HepG2 (cell line): Measurements from ENCODE around the gene CNR1. TPM values are rescaled to one million over a fixed set of nuclear protein-coding genes. Genes with fewer than 3 reads are reported as not detected.
A peak's percentile ranks its signal among the peaks of the same experiment; 100 is the strongest.

Source experiments
- ATAC-seq: fragments of 200-7000 bp; cut with Tn5 transposase; 3 replicates; pipeline ENCODE4 v1.9.1; 2020; ENCODE audit warnings: mild to moderate bottlenecking, moderate library complexity
- Bru-seq: library from RNA; stranded (reverse); fragments of 400-500 nt; gene quantifications from one replicate; lab custom pipeline; 2021; lab: Mats Ljungman, UMichigan
- BruChase-seq, 2 experiments: library from RNA; stranded (reverse); fragments of 400-500 nt; gene quantifications; one replicate each; lab custom pipeline; 2021; lab: Mats Ljungman, UMichigan
- BruUV-seq: library from RNA; stranded (reverse); fragments of 400-500 nt; replicated peaks from 2 replicates; lab custom pipeline; 2021; lab: Mats Ljungman, UMichigan
- CTCF ChIA-PET: fragments of 300-600 bp; formaldehyde crosslinking; extraction: SDS; loops from one replicate; lab custom pipeline; 2021; ENCODE audit warnings: low total read pairs, inconsistent platforms, low intra/inter-chr PET ratio; lab: Yijun Ruan, JAX
- POLR2A ChIA-PET: fragments of 350-600 bp; sonication (Branson Sonifier 250); formaldehyde crosslinking; loops from one replicate; lab custom pipeline; 2020; ENCODE audit warnings: antibody characterized with exemption, inconsistent platforms; lab: Yijun Ruan, JAX
- DNase-seq: peaks from one replicate; pipeline ENCODE4 v3.0.0-alpha.2; 2015; ENCODE audit warnings: low spot score
- FAIRE-seq: peaks from 3 replicates; lab custom pipeline; 2011; peaks lifted over from hg19 to GRCh38; lab: Jason Lieb, UNC
- H2AFZ ChIP-seq: one replicate; pipeline ENCODE4 v1.6.1; 2011; ENCODE audit warnings: low read length, inconsistent platforms
- H3K27ac ChIP-seq: fragments of 300-600 bp; 3 replicates; pipeline ENCODE4 v1.8.0; 2011; ENCODE audit warnings: mixed run types, mild to moderate bottlenecking, mixed read lengths, low read length, inconsistent platforms; ENCODE audit not compliant: insufficient read depth; ENCODE audit errors: extremely low read length
- H3K27me3 ChIP-seq, 2 experiments: fragments of 200-600 bp in 1 of 2; 2 replicates in 1 of 2; 3 replicates in 1 of 2; pipeline versions ENCODE4 v1.6.0 to v1.8.0; 2011; ENCODE audit warnings: low read length in 2 of 2, mild to moderate bottlenecking in 2 of 2, moderate library complexity in 2 of 2, inconsistent platforms in 1 of 2; ENCODE audit not compliant: insufficient read depth in 2 of 2, control insufficient read depth in 1 of 2
- H3K36me3 ChIP-seq, 2 experiments: fragments of 200-600 bp in 1 of 2; replicated peaks in 1 of 2; 2 replicates in 1 of 2; 3 replicates in 1 of 2; pipeline versions ENCODE4 v1.5.1 to v1.8.0; 2011; ENCODE audit warnings: low read length in 2 of 2, inconsistent platforms in 1 of 2; ENCODE audit not compliant: insufficient read depth in 2 of 2, control insufficient read depth in 1 of 2
- H3K4me1 ChIP-seq: 2 replicates; pipeline ENCODE4 v1.5.1; 2012; ENCODE audit warnings: low read length, inconsistent platforms; ENCODE audit not compliant: insufficient read depth
- H3K4me2 ChIP-seq: 2 replicates; pipeline ENCODE4 v1.6.0; 2011; ENCODE audit warnings: low read depth, low read length, inconsistent platforms
- H3K4me3 ChIP-seq, 3 experiments: fragments of 200-600 bp in 1 of 3; sonication (generic), shearing (Covaris generic) in 1 of 3; replicated peaks in 1 of 3; 2 replicates each; pipeline ENCODE4 v1.5.1; 2011 to 2016; ENCODE audit warnings: low read length in 3 of 3, inconsistent platforms in 2 of 3, low read depth in 2 of 3, mild to moderate bottlenecking in 2 of 3, control low read depth in 1 of 3, mixed read lengths in 1 of 3; ENCODE audit not compliant: insufficient read depth in 1 of 3
- H3K79me2 ChIP-seq: one replicate; pipeline ENCODE4 v1.6.1; 2011; ENCODE audit warnings: low read length, inconsistent platforms; ENCODE audit not compliant: insufficient read depth
- H3K9ac ChIP-seq: 2 replicates; pipeline ENCODE4 v1.6.0; 2011; ENCODE audit warnings: mild to moderate bottlenecking, low read depth, low read length, inconsistent platforms; ENCODE audit not compliant: insufficient read depth
- H3K9me3 ChIP-seq: 2 replicates; pipeline ENCODE4 v1.5.1; 2012; ENCODE audit warnings: mild to moderate bottlenecking, low read length
- H4K20me1 ChIP-seq: 2 replicates; pipeline ENCODE4 v1.6.0; 2011; ENCODE audit warnings: inconsistent platforms, mild to moderate bottlenecking, low read length, moderate library complexity; ENCODE audit not compliant: insufficient read depth
- HBP1 ChIP-seq: IDR thresholded peaks from 2 replicates; pipeline ENCODE4 v1.6.1; 2016; ENCODE audit warnings: low read depth, control low read depth
- RARG ChIP-seq: sonication (generic); formaldehyde crosslinking; IDR thresholded peaks from 2 replicates; pipeline ENCODE4 v1.4.0; 2020; ENCODE audit warnings: low read depth, mild to moderate bottlenecking, missing genetic modification reagents
- REPIN1 ChIP-seq: sonication (generic); formaldehyde crosslinking; IDR thresholded peaks from 2 replicates; pipeline ENCODE4 v1.8.0; 2022; ENCODE audit warnings: missing genetic modification reagents, low read depth, mild to moderate bottlenecking, borderline replicate concordance
- SAP130 ChIP-seq: IDR thresholded peaks from 2 replicates; pipeline ENCODE4 v1.6.1; 2016; ENCODE audit warnings: low read depth
- UBTF ChIP-seq: sonication (generic); formaldehyde crosslinking; IDR thresholded peaks from 2 replicates; pipeline ENCODE4 v1.4.0; 2020; ENCODE audit warnings: mild to moderate bottlenecking, missing genetic modification reagents
- ZNF687 ChIP-seq: sonication (generic); formaldehyde crosslinking; IDR thresholded peaks from 2 replicates; pipeline ENCODE4 v1.5.1; 2020; ENCODE audit warnings: mild to moderate bottlenecking, missing genetic modification reagents, moderate library complexity
- ZNF768 ChIP-seq: sonication (generic); formaldehyde crosslinking; IDR thresholded peaks from 2 replicates; pipeline ENCODE4 v1.4.0; 2020; ENCODE audit warnings: missing genetic modification reagents
- ZNF800 ChIP-seq: sonication (generic); formaldehyde crosslinking; IDR thresholded peaks from 2 replicates; pipeline ENCODE4 v1.4.0; 2020; ENCODE audit warnings: missing genetic modification reagents
- WGBS: methylation state at CpG from one replicate; pipeline ENCODE4 v1.1.6; 2017; ENCODE audit warnings: low lambda C conversion rate; 5-methylcytosine and 5-hydroxymethylcytosine counted together
- in situ Hi-C: cut with HindIII; loops from 2 replicates; pipeline ENCODE4 v1.10.0; 2017; ENCODE audit warnings: low pct_unique_long_range_greater_than_20kb; ENCODE audit not compliant: extremely low pct_ligation_motif_present
- intact Hi-C: fragments of 100-400 bp; cut with micrococcal nuclease; formaldehyde crosslinking; loops from one replicate; pipeline ENCODE4 v1.10.0; 2022; ENCODE audit not compliant: unreplicated experiment
- long read RNA-seq, 2 experiments: library from RNA in 1 of 2; library from polyadenylated mRNA in 1 of 2; stranded (forward) in 1 of 2; unstranded in 1 of 2; transcript quantifications; one replicate each; pipeline ENCODE4 v2.0.0, GENCODE V29; 2019 to 2022
- polyA minus RNA-seq, 3 experiments: library from RNA; depleted of rRNA, polyadenylated mRNA; stranded (reverse); fragments of >200 nt; gene quantifications; 2 replicates each; pipeline ENCODE4 v1.2.3, GENCODE V29; 2011; ENCODE audit warnings: low replicate concordance in 1 of 3
- polyA plus RNA-seq, 8 experiments: library from polyadenylated mRNA; depleted of rRNA in 3 of 8; stranded (reverse) in 7 of 8; unstranded in 1 of 8; fragments of >200 nt; fragmentation: Illumina TruSeq in 4 of 8; extraction: Trizol in 4 of 8; gene quantifications; 2 replicates each; pipeline versions ENCODE4 v1.2.1 to v1.2.3, GENCODE V29; 2011 to 2016; ENCODE audit warnings: low read depth in 4 of 8, missing spikeins in 1 of 8, mixed read lengths in 1 of 8; ENCODE audit not compliant: insufficient read depth in 1 of 8
- total RNA-seq, 5 experiments: library from RNA; depleted of rRNA; stranded (reverse); fragments of >200 nt; fragmentation: Illumina TruSeq; extraction: Trizol; gene quantifications; 2 replicates each; pipeline ENCODE4 v1.2.3, GENCODE V29; 2016; ENCODE audit warnings: low read depth in 1 of 5

CNR1 gene
- not detected in 2 replicates for total RNA-seq (2016; rRNA removed; fragmentation: Illumina TruSeq; extraction: Trizol)
- total RNA-seq (2016; cell fraction: cytosol; rRNA removed; fragmentation: Illumina TruSeq; extraction: Trizol; ENCODE audit: low read depth): not detected in 2 replicates
- total RNA-seq (2016; cell fraction: insoluble cytoplasmic fraction; rRNA removed; fragmentation: Illumina TruSeq; extraction: Trizol): not detected in 2 replicates
- not detected in 2 replicates for total RNA-seq (2016; cell fraction: membrane; rRNA removed; fragmentation: Illumina TruSeq; extraction: Trizol)
- total RNA-seq (2016; cell fraction: nucleus; rRNA removed; fragmentation: Illumina TruSeq; extraction: Trizol): not detected in 2 replicates
- polyA plus RNA-seq (2011; rRNA removed): not detected in 2 replicates
- polyA plus RNA-seq (2011; cell fraction: cytosol; rRNA removed): not detected in 2 replicates
- not detected in 2 replicates for polyA plus RNA-seq (2011; cell fraction: nucleus; rRNA removed)
- polyA plus RNA-seq (2012): not detected in 2 replicates
- not detected in 2 replicates for polyA plus RNA-seq (2016; cell fraction: cytosol; fragmentation: Illumina TruSeq; extraction: Trizol; ENCODE audit: low read depth)
- not detected in 2 replicates for polyA plus RNA-seq (2016; cell fraction: insoluble cytoplasmic fraction; fragmentation: Illumina TruSeq; extraction: Trizol; ENCODE audit: low read depth)
- not detected in 2 replicates for polyA plus RNA-seq (2016; cell fraction: membrane; fragmentation: Illumina TruSeq; extraction: Trizol; ENCODE audit: low read depth)
- not detected in 2 replicates for polyA plus RNA-seq (2016; cell fraction: nucleus; fragmentation: Illumina TruSeq; extraction: Trizol; ENCODE audit: insufficient read depth, low read depth)
- not detected in 2 replicates for polyA minus RNA-seq (2011; rRNA and poly(A)+ RNA removed; ENCODE audit: low replicate concordance)
- not detected in 2 replicates for polyA minus RNA-seq (2011; cell fraction: cytosol; rRNA and poly(A)+ RNA removed)
- not detected in 2 replicates for polyA minus RNA-seq (2011; cell fraction: nucleus; rRNA and poly(A)+ RNA removed)
- percentile 9 among the genes with signal in this experiment for Bru-seq, nascent RNA
- BruChase-seq, experiment 1, labeled RNA remaining after a 6-hour chase: not detected
- percentile 10 among the genes with signal in this experiment for BruChase-seq, experiment 2, labeled RNA remaining after a 2-hour chase
- long read RNA-seq, experiment 1: 0 reads
- long read RNA-seq, experiment 2: 0 reads

- BruUV-seq: no TSS peak
- no peaks in the 10 kb centered on the region for H3K79me2 ChIP-seq
- intact Hi-C loops (no loop called here), in situ Hi-C loops (no loop called here)
- ATAC-seq: peak; percentile 89
- H3K27me3 ChIP-seq: peaks cover 8 to 54% of the 10 kb centered on the region in 2 experiments
- H3K9me3 ChIP-seq: no peaks in the 10 kb centered on the region
- WGBS: 23% methylated on average over 25 of the region's 78 CpGs
- no peak within 1 kb of the TSS for H3K27ac ChIP-seq
- H3K4me3 ChIP-seq: peak within 1 kb of the TSS; percentile 37 to 64 (median 45); a peak in 5 of 6 replicates
- POLR2A ChIA-PET: no interaction called here
- H4K20me1 ChIP-seq: no peaks in the 10 kb centered on the region
- no peak within 1 kb of the TSS for H3K9ac ChIP-seq
- H3K4me2 ChIP-seq: peak within 1 kb of the TSS; percentile 65
- no peaks in the 10 kb centered on the region for H3K36me3 ChIP-seq
- DNase-seq: no peak
- peaks cover 4% of the 10 kb centered on the region; the same call in 1 of the 2 replicates for H3K4me1 ChIP-seq
- H2AFZ ChIP-seq: no peak within 1 kb of the TSS
- CTCF ChIA-PET: no interaction called here
- no peak for FAIRE-seq
- TF ChIP-seq UBTF (CRISPR knock-in tag): peak; percentile 60; the same call in 1 of the 2 replicates
- no peak for TF ChIP-seq RARG (CRISPR knock-in tag)
- TF ChIP-seq SAP130 (CRISPR knock-in tag): no peak
- 0 out of 2 replicates have a peak, but pooled peaks have one; percentile 53 for TF ChIP-seq ZNF800
- TF ChIP-seq REPIN1: no peak
- peak; percentile 46 for TF ChIP-seq ZNF687 (CRISPR knock-in tag)
- TF ChIP-seq HBP1 (CRISPR knock-in tag): no peak
- TF ChIP-seq ZNF768 (CRISPR knock-in tag): 0 out of 2 replicates have a peak, but pooled peaks have one; percentile 5
Measured at GRCh38 chr6:88165844-88166492, at the start of gene CNR1. Gene CNR1, minus strand, starts transcription at chr6:88166347. Its CDS starts 21,073 bp downstream, at chr6:88145274.
